OCI-LY3 (cell line): ENCODE data around the gene CCT2.

Experiments used
- H2AFZ ChIP-seq: fragments of 200-600, 300-600 bp; shearing (Covaris generic); 2 replicates; pipeline ENCODE4 v1.6.0; 2014; ENCODE audit warnings: antibody characterized with exemption, low read depth, low read length
- H3K27ac ChIP-seq: fragments of 200-600, 300-600 bp; sonication (generic); 2 replicates; pipeline ENCODE4 v1.5.1; 2014; ENCODE audit warnings: mild to moderate bottlenecking, low read length, moderate library complexity, mixed read lengths
- H3K27me3 ChIP-seq: fragments of 200-600, 300-600 bp; sonication (generic); 2 replicates; pipeline ENCODE4 v1.6.1; 2014; ENCODE audit warnings: low read depth, low read length, mixed read lengths
- H3K36me3 ChIP-seq: fragments of 200-600, 300-600 bp; sonication (generic); replicated peaks from 2 replicates; pipeline ENCODE3; 2014; ENCODE audit warnings: low read depth, low read length, mixed read lengths
- H3K4me1 ChIP-seq: fragments of 300-600, 200-600 bp; sonication (generic); 2 replicates; pipeline ENCODE4 v1.6.1; 2014; ENCODE audit warnings: low read length, mixed read lengths
- H3K4me2 ChIP-seq: fragments of 200-600, 300-600 bp; sonication (generic); 2 replicates; pipeline ENCODE4 v1.6.1; 2014; ENCODE audit warnings: low read length, mixed read lengths
- H3K4me3 ChIP-seq: fragments of 300-600, 200-600 bp; sonication (generic); 2 replicates; pipeline ENCODE4 v1.5.1; 2014; ENCODE audit warnings: antibody characterized with exemption, mild to moderate bottlenecking, low read length, moderate library complexity
- H3K79me2 ChIP-seq: fragments of 300-600, 200-600 bp; shearing (Covaris generic); 2 replicates; pipeline ENCODE4 v1.6.1; 2014; ENCODE audit warnings: mild to moderate bottlenecking, low read length, mixed read lengths
- H3K9ac ChIP-seq: fragments of 300-600, 200-600 bp; shearing (Covaris generic); 2 replicates; pipeline ENCODE4 v1.6.0; 2014; ENCODE audit warnings: mild to moderate bottlenecking, low read length, moderate library complexity
- H3K9me3 ChIP-seq: fragments of 200-600, 300-600 bp; shearing (Covaris generic); 2 replicates; pipeline ENCODE4 v1.6.1; 2014; ENCODE audit warnings: low read length, mixed read lengths; ENCODE audit not compliant: insufficient read depth
- H4K20me1 ChIP-seq: fragments of 200-600, 300-600 bp; sonication (generic); 2 replicates; pipeline ENCODE4 v1.6.1; 2016; ENCODE audit warnings: low read length, mixed read lengths; ENCODE audit not compliant: insufficient read depth
- EZH2phosphoT487 ChIP-seq: fragments of 200-600 bp; shearing (Covaris generic); IDR thresholded peaks from 2 replicates; pipeline ENCODE4 v1.6.1; 2018; ENCODE audit warnings: antibody characterized with exemption, mixed run types, low read depth
- TF ChIP-seq, protein P1 (sequence below): fragments of 200-600, 300-600 bp; sonication (generic); IDR thresholded peaks from 2 replicates; pipeline ENCODE4 v1.5.1; 2014; ENCODE audit warnings: antibody characterized with exemption, low read length, low read depth

Gene CCT2

DNA sequence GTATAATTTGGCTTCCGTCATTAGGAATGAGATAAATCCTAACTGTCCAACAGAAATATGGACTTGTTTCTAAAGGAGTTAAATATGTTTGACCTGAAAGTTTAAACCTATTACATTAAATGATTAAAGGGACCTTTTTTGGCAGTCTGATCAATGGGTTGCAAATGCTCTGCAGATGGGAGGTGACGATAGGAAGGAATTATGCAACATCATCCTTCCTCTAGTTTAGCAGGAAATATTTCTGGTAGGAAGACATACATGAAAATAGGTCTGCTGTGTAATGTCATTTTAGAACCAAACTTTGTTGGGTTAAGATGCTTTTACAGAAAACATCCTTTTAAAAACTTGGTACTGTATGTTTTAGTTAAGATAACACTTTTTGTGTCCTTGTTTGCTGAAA lies 22.9 kb downstream of the CCT2 start:
- Histone ChIP-seq H3K4me2 (no peak overlapping the region), H3K4me1 (no peaks in the 10 kb centered on the region), H3K79me2 (no peaks in the 10 kb centered on the region), H3K27me3 (peaks cover 10% of the 10 kb centered on the region), H3K36me3 (peaks cover 5% of the 10 kb centered on the region), H3K9me3 (no peaks in the 10 kb centered on the region), H3K4me3 (no peak overlapping the region), H3K27ac (no peak overlapping the region), H2AFZ (no peak overlapping the region), H3K9ac (no peak overlapping the region), H4K20me1 (no peaks in the 10 kb centered on the region)
- TF ChIP-seq, protein P1, sequence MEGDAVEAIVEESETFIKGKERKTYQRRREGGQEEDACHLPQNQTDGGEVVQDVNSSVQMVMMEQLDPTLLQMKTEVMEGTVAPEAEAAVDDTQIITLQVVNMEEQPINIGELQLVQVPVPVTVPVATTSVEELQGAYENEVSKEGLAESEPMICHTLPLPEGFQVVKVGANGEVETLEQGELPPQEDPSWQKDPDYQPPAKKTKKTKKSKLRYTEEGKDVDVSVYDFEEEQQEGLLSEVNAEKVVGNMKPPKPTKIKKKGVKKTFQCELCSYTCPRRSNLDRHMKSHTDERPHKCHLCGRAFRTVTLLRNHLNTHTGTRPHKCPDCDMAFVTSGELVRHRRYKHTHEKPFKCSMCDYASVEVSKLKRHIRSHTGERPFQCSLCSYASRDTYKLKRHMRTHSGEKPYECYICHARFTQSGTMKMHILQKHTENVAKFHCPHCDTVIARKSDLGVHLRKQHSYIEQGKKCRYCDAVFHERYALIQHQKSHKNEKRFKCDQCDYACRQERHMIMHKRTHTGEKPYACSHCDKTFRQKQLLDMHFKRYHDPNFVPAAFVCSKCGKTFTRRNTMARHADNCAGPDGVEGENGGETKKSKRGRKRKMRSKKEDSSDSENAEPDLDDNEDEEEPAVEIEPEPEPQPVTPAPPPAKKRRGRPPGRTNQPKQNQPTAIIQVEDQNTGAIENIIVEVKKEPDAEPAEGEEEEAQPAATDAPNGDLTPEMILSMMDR, result no peak
- no peak for TF ChIP-seq EZH2phosphoT487

DNA sequence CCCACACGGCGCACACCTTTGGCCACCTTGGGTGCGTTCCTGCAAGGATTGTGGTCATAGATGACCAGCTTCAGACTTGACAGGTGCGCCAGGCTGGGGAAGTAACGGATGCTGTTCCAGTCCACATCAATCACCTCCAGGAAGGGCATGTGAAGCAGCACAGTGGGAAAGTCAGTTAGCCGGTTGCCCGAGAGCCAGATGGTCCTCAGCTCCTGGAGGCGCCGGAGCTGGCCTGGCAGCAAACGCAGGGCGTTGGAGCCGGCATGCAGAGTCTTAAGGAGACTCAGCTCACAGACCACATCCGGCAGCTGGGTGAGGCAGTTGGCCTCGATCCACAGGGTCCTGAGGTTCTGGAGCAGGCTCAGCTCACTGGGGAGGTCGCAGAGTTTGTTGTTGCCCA lies 24.9 kb downstream of the CCT2 start:
- Histone ChIP-seq H3K27me3 (peaks cover 10% of the 10 kb centered on the region), H3K27ac (no peak overlapping the region), H3K4me2 (no peak overlapping the region), H2AFZ (no peak overlapping the region), H4K20me1 (no peaks in the 10 kb centered on the region), H3K4me3 (no peak overlapping the region), H3K79me2 (no peaks in the 10 kb centered on the region), H3K4me1 (no peaks in the 10 kb centered on the region), H3K9ac (no peak overlapping the region), H3K9me3 (no peaks in the 10 kb centered on the region), H3K36me3 (no peaks in the 10 kb centered on the region)
- TF ChIP-seq EZH2phosphoT487, result no peak

DNA sequence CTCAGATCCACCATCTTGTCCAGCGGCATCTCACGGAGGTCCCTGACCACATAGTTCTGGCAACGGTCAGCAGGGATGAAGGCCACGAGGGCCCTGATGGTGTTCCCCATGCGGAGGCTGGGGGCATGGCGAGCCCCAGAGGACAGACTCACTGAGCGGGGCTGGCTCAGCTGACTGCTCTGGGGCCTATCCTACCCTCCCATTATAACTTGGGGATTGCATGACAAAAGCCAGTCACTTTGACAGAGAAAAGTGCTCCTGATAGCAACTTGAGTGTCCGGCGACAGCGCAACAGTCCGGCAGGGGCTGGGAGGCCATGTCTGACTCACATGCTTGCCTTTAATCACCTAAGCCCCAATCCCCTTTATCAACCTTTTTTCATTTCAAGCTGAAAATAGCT lies 25.5 kb downstream of the CCT2 start, which contains the start of gene LRRC10:
LRRC10 (minus strand) TSS at position 179 of the 400 bp plus-strand sequence; CDS start at position 110, 69 bp downstream.
- H3K9me3 ChIP-seq, result no peaks in the 10 kb centered on the region
- no peak for TF ChIP-seq EZH2phosphoT487
- no peak within 1 kb of the TSS for H3K4me2 ChIP-seq
- peaks cover 4% of the 10 kb centered on the region for H3K4me1 ChIP-seq
- H3K27ac ChIP-seq, result no peak within 1 kb of the TSS
- H3K9ac ChIP-seq, result no peak within 1 kb of the TSS
- H4K20me1 ChIP-seq, result no peaks in the 10 kb centered on the region
- H2AFZ ChIP-seq, result no peak within 1 kb of the TSS
- no peaks in the 10 kb centered on the region for H3K36me3 ChIP-seq
- no peak within 1 kb of the TSS for H3K4me3 ChIP-seq
- peaks cover 10% of the 10 kb centered on the region for H3K27me3 ChIP-seq
- H3K79me2 ChIP-seq, result no peaks in the 10 kb centered on the region

DNA sequence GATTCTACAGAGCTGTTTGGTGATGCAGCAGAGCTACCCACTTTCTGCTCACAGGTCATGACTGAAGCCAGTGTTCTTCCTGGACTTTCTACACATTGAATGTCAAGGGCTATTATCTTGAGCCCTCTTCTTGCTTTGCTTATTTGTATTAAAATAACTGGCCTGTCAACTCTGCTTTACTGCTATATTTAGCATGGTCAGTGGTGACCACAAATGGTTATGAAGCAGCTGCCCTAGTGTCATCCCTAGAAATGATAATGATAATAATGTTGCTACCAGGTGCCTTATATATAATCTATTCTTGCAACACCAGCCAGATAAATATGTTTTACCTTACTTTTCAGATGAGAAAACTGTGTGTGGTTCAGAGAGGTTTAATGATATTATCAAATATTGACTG lies 28.1 kb downstream of the CCT2 start:
- no peak overlapping the region for H3K27ac ChIP-seq
- H3K27me3 ChIP-seq, result peaks cover 10% of the 10 kb centered on the region
- TF ChIP-seq, protein P1, result no peak
- no peak for TF ChIP-seq EZH2phosphoT487
- H3K79me2 ChIP-seq, result no peaks in the 10 kb centered on the region
- H3K4me1 ChIP-seq, result peaks cover 9% of the 10 kb centered on the region
- H3K36me3 ChIP-seq, result no peaks in the 10 kb centered on the region
- no peak overlapping the region for H3K9ac ChIP-seq
- H2AFZ ChIP-seq, result no peak overlapping the region
- H4K20me1 ChIP-seq, result no peaks in the 10 kb centered on the region
- no peak overlapping the region for H3K4me3 ChIP-seq
- H3K4me2 ChIP-seq, result no peak overlapping the region
- no peaks in the 10 kb centered on the region for H3K9me3 ChIP-seq

DNA sequence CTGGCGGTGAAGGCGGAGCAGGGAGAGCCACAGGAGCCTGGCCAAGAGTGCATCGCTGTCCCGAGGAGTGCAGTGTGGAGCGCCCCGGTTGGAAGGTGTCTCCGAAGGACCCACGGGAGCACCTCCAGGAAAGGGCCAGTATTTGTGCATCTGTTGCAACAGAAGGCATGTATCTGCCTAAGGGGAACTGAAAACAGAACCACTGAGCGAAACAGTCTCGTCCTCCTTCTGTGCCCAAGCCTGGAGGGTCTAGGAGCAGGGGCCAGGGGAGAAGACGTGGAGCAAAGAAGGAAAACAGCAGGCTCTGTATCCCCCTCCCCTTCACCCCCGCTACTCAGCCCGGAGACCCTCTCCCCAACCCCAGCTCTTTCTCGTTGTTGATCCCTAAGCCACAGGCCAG lies 30.8 kb downstream of the CCT2 start:
- Histone ChIP-seq H3K9ac (no peak overlapping the region), H3K4me2 (peak overlapping the region; percentile 23; the same call in 1 of the 2 replicates), H3K79me2 (no peaks in the 10 kb centered on the region), H3K4me3 (no peak overlapping the region), H3K27ac (no peak overlapping the region), H3K4me1 (peaks cover 9% of the 10 kb centered on the region), H3K27me3 (no peaks in the 10 kb centered on the region), H3K9me3 (no peaks in the 10 kb centered on the region), H3K36me3 (no peaks in the 10 kb centered on the region), H2AFZ (0 out of 2 replicates have a peak overlapping the region, but pooled peaks have one; percentile 38), H4K20me1 (no peaks in the 10 kb centered on the region)
- no peak for TF ChIP-seq EZH2phosphoT487
- TF ChIP-seq, protein P1, result no peak
